GM18868 (cell line): Measurements from ENCODE around the gene GPRC5D.

Source experiments
- ATAC-seq: cut with Tn5 transposase; IDR thresholded peaks from one replicate; pipeline ENCODE4 v1.9.1; 2021; ENCODE audit warnings: mild to moderate bottlenecking, moderate library complexity; ENCODE audit not compliant: unreplicated experiment

Gene GPRC5D

GRCh38 chr12:12952036-12952435, at the start of gene GPRC5D:
Gene GPRC5D, minus strand, starts transcription at chr12:12952170. Its CDS starts 1,786 bp downstream, at chr12:12950384.
- ATAC-seq = no peak

- no peak for ATAC-seq
Measured at GRCh38 chr12:13001775-13002040, 49.7 kb upstream of the GPRC5D start.

DNA sequence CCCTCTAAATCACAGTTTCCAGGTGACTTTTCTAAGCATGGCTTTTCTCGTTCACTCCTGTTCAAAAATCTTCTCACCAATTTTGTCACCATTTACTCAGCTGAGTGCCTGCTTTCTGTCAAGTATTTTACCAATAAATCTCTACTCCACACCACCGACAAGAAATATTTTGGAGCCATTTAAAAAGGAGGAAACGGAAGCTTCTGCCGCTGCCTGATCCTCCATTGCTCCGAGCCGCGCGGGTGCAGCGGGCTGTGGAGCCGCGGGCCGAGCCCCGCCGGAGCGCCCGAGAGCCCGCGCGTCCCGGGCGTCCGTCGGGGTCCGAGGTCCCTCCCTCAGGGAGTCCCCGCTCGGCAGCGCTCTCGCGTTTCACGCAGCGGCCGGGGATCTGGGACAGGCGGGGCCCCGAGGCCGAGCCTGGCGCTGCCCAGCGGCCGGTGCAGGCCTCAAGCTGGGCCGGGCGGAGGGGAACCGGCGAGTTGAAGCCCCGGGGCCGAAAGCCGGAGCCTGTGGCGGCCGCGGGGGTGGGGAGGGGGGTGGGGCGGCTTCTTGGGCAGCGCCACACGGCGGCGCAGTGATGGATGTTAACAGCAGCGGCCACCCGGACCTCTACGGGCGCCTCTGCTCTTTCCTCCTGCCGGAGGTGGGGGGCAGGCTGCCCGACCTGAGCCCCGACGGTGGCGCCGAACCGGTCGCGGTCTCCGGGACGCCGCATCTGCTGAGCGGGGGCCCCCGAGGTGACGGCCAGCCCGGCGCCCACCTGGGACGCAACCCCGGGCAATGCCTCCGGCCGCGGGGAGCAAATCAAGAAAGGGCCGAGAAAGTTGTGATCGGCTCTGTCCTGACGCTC, 49.2 kb upstream of the GPRC5D start:
- peak; percentile 26 for ATAC-seq

DNA sequence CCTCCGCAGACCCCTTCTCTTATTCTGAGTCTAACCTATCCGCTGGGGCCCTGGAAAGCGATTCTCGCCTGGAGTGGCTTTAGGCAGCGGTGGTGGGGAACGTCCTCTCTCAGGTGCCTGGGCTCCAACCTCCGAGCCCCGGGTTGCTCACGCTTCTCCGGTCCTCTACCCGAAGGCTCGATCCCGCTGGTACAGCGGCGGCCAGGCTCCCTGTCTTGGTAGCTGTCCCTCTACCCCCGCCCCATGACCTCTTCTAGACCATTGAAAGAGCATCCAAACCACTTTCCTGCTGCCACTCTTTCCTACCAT, 48.6 kb upstream of the GPRC5D start:
- ATAC-seq = peak; percentile 26

GRCh38 chr12:12999959-13000615, 48.1 kb upstream of the GPRC5D start, which contains the start of gene HEBP1:
Gene HEBP1, minus strand, starts transcription at chr12:13000265. Its CDS starts 151 bp downstream, at chr12:13000114.
- ATAC-seq = peak; percentile 85

DNA sequence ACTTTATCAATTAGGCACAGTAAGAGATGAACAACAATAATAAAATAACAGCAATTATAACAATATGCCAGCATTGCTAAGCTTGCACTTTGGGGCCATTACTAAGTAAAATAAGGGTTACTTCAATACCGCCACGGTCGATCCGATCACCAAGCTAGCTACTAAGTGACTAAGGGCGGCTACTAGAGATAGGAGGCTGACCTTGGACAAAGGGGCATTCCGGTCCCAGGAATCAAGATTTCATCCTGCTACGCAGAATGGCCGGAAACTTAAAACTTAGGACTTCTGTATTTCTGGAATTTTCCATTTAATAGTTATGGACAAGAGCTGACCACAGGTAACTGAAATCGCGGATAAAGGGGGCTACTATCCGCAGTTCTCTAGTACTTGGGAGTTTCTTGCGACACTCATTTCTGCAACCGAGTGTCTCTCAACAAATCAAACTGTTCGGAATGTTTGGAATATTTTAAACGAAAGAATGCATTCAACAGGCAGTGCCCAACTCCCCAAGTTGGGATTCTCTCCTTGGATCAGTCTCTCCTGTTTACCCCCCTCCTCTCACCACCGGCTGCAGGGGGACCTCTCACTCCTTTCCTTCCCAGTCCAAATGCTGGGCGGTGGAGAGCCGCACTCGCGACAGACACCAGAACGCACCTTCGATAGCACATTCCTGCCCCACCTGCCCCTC, 47.4 kb upstream of the GPRC5D start:
- ATAC-seq = no peak

- ATAC-seq = no peak
Measured at GRCh38 chr12:12998248-12998647, 46.3 kb upstream of the GPRC5D start.

DNA sequence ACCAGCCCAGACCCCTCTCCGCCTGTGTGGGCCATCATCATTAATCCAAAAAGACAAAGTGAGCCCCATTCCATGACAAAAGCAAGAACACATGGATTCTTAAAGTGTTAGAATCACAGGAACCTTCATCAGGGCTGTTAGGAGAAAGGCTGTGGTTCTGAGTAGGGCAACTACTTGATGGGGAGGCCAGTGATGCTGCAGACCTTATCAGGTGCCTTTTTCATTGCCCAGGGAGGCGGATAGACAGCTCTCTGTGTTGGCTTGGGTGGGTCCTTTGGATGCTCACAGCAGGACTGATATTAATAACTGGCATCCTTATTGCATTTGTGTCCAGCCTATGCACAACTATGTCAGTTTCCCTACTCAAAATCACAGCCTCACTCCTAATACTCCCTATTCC, 45.8 kb upstream of the GPRC5D start:
- ATAC-seq = no peak

GRCh38 chr12:12997156-12997555, 45.2 kb upstream of the GPRC5D start:
- ATAC-seq = no peak

- no peak for ATAC-seq
Measured at GRCh38 chr12:12996209-12996608, 44.2 kb upstream of the GPRC5D start.

GRCh38 chr12:12995088-12995487, 43.1 kb upstream of the GPRC5D start:
- no peak for ATAC-seq

- no peak for ATAC-seq
Measured at GRCh38 chr12:12993367-12993766, 41.4 kb upstream of the GPRC5D start.

DNA sequence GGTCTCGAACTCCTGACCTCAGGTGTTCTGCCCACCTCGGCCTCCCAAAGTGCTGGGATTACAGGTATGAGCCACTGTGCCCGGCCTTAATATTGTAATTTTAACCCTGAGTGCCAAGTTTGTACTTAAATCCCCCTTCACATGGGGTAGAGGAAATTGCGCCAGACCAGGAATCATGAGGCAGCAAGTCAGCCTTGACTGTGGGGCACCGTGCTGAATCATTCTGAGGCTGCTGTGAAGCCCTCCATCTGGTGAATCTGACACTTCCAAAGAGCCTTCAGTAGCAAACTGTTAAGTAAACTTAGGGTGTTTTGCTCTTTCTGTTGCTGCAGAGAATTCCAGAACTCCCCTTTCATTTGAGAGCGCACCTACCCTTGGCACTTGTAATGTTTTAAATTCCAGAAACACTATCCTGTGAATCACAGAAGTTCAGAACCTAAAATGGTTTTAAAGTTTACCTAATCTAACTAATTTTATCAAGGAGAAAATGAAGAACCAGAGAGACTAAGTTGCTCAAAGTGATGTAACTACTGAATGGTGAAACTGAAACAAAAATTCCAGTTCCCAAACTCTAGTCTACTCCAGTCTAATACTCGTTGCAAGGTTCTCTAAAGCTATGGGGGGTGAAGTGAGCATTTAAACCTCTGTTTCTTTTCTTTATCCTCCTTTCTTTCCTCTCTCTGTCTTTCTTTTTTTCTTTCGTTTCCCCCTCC, 40.6 kb upstream of the GPRC5D start:
- ATAC-seq = peak; percentile 90

- no peak for ATAC-seq
Measured at GRCh38 chr12:12990700-12991468, 38.9 kb upstream of the GPRC5D start.

DNA sequence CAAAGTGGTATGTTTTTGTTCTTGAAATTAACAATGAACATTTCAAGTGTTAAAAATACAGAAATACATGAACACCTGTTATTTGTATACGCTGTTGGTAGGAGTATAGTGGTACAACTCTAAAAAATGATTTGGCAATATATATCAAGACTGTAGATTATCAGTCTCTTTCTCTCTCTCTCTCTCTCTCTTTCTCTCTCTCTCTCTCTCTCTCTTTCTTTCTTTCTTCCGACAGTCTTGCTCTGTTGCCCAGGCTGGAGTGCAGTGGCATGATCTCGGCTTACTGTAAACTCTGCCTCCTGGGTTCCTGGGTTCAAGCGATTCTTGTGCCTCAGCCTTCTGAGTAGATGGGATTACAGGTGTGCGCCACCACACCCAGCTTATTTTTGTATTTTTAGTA, 35.5 kb upstream of the GPRC5D start:
- no peak for ATAC-seq

GRCh38 chr12:12986775-12987331, 34.9 kb upstream of the GPRC5D start:
- no peak for ATAC-seq

DNA sequence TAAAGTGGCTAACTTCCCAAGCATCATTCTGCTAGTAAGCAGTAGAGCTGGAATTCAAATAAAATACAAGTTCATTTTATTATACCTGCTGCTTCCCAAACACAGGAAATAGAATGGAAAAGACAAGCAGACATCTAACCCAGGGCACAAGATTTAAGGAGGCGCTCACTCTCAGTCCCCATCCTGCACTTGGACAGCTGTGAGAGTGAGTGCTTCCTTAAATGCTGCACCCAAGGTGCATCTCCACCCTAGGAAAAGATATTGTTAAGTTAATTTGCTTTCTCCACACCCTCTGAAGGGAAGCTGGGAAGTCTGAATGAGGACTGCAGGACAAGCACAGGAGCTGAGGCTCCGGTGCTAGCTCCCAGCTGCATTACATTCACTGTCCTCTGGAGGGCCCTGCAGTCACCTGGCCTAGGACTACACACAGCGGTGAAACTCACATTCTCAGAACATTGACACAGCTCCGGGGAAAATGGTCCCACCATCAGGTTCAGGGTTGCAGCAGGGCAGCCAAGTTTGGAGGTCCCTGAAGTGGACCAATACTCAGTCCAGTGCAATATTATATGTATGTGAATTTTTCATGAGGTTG, 33.9 kb upstream of the GPRC5D start:
- no peak for ATAC-seq

- no peak for ATAC-seq
Measured at GRCh38 chr12:12984149-12984548, 32.2 kb upstream of the GPRC5D start.

- ATAC-seq = no peak
Measured at GRCh38 chr12:12983420-12984035, 31.6 kb upstream of the GPRC5D start.

DNA sequence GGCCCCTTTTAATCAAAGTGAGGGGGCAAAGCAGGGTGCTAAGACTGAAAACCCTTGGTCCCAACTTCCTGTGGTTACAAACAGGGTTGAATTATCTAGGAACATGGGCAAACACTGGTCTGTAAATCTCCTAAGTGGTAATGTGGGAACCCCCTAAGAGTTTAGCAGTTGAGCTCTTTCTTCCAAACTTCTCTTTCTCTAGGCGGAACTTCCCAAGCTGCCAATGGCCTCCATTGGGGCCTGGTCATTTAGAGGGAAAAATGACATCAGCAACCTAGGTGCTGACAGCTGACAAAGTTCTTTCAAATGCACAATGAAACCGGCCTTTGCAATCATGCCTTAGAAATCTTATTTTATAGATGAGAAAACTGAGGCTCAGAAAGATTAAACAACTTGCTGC, 30.4 kb upstream of the GPRC5D start:
- no peak for ATAC-seq
